ENCODE data around the gene TEX9.

Gene TEX9

DNA sequence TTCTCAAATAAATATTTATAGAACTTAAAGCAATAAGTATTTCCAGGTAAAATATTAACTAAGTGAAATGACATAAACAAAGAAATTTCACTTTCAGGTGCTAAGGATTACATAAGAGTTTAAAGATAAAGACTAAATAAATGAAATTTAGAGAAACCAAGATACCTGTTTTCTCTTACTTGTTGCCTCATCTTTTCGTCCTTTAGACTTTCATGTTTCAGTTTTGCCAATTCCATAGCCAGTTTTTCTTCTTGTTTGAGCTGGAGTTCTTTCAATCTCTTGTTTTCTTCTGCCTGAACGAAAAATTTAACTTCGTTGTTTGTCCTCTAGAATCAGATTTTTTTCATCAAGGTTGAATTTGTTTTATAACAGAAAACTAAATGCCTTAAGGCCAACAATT is 91.0 kb downstream of the TEX9 start:
- DNase-seq = no peak

DNA sequence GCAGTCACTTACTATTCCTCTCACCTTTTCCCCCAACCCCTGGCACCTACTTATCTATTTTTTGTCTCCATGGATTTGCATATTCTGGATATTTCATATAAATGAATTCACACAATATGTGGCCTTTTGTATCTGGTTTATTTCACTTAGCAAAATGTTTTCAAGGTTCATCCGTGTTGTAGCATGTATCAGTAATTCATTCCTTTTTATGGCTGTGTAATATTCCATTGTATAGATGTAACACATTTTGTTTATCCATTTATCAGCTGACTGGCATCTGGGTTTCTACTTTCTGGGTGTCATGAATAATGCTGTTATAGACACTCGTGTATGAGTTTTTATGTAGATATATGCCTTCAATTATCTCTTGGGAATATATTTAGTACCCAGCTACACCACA is 93.9 kb downstream of the TEX9 start:
- DNase-seq = no peak

DNA sequence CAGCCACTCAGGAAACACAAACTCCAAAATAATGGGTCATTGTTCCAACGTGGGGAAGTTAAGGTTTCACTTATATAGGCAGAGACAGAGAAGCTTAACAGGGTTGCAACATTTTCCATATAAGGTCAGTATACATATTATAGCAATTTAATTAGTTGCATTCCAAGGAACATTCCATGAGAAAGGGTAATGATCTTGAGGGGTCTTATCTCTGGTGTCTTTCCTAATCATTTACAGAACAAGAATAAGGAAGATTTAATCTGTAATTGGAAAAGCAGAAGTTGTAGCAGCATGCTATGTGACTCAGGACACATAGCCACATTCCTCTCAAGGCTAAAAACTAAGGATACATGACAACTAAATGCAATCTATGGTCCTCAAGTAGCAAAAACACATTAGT is 94.8 kb downstream of the TEX9 start:
- no peak for DNase-seq

DNA sequence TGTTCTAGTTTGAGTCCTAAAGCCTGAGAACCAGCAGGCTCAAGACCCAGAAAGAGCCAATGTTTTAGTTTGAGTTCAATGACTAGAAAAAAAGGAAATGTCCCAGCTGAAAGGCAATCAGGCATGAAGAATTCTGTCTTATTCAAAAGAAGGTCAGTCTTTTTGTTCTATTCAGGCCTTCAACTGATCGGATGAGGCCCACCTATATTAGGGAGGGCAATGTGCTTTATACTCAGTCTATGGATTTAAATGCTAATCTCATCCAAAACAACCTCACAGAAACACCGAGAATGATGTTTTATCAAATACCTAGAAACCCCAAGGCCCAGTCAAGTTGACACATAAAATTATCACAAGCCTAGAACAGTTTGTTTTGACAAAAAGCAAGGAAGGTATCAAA is 95.7 kb downstream of the TEX9 start:
- no peak for DNase-seq

- peak; percentile 92 for DNase-seq
Observed at GRCh38 chr15:56464893-56465520, 99.8 kb downstream of the TEX9 start, which contains the start of gene MNS1. Gene MNS1, minus strand, starts transcription at chr15:56465137. Its CDS starts 165 bp downstream, at chr15:56464972.

DNA sequence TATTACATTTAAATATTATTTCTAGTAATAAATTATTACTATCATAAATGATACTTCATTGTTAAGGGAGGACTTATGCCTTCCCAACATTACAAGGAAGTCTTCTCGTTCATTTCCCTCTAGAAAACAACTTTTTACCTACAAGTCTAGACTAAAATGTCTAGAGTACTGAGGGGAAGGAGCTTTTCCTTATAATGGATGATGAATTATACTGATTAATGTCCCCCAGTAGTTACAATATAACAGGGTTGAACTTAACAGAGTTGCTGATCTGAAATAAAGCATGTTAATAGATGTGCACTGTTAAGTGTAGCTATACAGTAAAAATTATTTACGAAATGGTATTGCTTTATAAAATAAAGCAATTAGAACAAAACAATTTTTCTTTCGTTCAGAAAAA is 102.4 kb downstream of the TEX9 start:
- DNase-seq = no peak

DNA sequence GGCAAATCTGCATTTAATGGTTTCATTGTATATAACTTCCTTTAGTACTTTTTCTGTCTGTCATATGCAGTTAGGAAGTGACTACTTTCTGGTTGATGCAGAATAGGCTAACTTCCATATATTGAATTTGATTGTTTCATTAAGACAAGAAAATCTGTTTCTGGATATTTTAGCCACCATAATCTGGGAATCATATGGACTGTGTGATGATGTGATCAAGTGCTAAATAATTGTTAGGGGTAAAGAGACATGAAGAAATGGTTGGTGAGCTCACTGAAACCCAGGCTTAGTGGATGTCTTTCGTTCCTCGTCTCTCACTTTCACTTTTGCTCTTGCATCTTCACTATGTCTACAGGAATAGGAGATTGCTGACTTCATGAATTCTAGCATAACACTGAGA is 103.2 kb downstream of the TEX9 start:
- DNase-seq = no peak

DNA sequence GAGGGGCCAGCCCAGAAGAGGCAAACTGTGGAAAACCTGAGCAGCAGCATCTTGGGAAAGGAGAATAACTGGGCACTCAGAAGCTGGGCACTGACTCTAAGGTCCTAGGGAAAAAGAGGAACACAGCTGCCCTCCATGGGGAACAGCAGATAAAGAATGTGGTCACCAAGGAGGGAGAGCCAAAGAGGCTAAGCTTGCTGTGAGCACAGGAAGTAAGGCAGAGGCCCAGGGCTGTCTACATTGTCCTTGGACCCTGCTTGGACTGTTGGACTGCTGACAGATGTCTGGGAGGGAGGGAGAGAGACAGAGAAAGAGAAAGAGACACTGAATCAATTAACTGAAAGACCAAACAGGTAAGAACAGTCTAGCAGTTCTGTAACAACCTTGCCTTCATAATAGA is 104.3 kb downstream of the TEX9 start:
- no peak for DNase-seq

DNA sequence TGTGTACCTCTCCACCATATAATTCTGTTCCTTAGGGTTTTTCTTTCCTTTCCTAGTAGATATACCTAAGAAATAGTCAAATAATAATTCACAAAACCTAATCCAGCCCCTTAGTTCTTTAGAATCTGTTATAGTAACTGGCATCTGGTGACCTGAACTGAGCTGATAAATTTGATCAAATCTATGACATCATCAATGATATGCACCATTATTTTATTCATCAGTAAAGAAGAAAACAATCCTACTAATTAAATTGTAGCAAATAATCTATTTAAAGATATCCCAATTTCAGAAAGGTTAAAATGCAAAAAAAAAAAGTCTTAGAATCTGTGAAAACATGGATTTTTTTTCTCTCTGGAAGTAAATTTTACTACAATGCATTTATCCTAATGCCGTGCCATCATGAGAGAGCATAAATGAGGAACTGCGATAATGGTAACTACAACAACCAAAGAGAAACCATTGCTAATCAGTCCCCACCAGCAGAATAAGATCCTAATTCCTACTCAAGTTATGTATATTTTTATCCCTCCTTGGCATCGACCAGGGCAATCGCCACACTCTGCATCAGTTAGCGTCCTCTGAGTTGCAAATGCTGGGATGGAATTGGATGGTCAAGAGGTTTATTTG is 106.3 kb downstream of the TEX9 start:
- no peak for DNase-seq

GRCh38 chr15:56472278-56472677 is 107.1 kb downstream of the TEX9 start:
- DNase-seq = no peak

DNA sequence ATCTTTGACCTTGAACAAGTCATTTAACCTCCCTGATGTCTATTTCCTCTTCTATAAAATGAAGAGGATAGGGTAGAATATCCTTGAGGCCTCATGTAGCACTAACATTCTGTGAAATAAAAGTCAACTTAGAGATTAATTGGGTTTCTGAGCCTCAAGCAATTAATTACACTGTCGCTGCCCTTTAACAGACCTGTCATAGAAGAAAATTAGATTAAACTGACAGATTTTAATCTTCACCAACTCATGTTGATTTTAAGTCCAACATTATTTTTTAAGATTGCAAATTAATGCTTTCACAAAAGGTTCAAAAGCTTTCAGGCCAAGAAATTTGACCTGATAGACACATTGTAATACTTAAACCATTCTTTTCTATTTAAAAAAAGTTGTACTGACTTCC is 107.8 kb downstream of the TEX9 start:
- no peak for DNase-seq

DNA sequence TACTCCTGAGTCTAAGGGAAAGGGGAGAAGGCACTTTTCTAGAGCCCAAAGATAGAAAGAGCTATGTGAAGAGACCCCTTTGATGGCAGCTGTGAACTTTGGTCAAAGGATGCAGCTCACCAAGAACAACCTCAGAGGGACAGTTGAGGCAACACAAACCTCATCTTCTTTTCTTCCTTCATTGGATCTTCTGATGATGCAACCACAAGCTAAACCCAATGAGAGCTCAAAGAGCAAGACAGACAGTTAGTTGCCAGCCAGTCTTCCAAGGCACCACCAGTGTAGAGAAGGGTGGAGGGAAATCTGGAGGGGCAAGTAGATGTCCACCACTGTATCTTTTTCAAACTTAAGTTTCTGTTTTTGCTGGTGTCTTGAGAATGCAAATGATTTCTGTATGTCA is 110.1 kb downstream of the TEX9 start:
- no peak for DNase-seq
